ENCODE data around the gene ADGRF1.
"Not testable (repeated sequence)": the region's sequence is repeated elsewhere in the genome, so short reads cannot be mapped to it uniquely, and the experiment has no call there.

ADGRF1 gene

DNA sequence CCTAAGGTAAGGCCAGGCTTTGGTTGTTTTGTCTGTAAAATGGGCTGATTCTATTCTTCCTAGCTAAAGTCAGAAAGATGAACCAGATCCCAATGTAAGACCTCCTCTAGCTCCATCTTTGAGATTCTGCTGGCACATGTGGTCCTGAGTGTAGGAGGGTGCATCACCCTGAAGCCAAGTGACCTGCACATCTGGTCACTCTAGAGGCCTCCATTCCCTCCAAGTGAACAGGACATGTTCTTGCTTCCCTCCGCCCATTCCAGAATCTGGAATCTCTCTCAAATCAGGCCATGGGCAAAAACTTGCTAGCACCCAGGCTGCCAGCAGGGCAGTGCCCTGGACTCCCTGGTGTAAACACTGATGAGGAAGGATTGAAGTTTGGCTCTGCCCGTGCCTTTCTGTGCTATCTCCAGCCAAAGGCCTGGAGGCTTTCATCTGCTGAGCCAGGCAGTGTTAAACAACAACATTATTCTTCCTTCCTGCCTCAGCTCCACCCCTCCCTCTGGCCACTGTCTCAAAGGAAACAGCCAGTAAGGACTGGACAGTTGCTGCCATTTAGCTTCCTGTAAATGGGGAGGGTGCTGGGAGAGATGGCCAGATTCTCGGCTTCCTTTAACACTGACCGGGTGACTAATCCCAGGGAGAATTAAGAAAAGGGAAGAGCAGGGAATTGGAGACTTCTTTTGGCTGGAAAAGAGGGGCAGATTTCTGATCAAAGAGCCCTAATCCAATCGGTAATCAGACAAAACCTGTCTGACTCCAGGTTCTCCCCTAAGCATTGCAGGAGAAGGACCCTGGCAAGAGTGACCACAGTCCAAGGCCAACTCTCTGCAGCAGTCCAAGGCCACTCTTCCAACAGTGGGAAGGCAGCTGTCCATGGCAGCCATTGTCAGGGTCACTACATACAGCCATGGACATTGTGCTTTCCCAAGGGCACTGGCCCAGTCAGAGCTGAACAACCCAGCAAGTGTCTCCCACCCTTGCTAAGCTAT lies 19.5 kb upstream of the ADGRF1 start:
- DNase-seq: no peak

DNA sequence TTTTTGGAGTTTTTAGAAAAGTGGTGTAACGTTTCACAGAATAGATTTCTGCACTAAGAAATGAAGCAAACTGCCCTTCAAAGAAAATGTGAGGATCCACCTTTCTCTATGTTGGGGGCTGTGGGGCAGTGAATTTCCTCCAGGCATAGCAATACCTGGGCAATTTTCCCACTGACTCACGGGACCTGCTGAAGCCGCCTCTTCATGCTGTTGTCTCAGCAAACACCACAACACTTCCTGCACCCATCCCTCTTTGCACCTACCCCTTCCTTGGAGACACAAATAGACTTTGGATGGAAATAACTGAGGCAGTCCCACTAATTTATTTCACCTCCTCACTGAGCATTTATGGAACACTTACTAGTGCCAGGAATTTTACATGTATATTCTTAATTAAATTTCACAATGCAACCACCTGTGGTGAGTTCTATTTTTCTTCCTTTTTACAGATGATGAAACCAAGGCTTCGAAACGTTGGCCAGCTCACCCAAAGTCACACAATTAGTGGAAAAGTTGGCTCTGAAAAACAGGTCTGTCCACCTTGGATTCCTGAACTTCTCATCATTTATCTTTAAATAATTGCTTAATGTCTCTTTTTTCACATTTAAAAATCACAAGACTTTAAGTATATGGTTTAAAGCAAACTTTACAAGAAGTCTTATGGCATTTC lies 17.2 kb upstream of the ADGRF1 start:
- DNase-seq: no peak

DNA sequence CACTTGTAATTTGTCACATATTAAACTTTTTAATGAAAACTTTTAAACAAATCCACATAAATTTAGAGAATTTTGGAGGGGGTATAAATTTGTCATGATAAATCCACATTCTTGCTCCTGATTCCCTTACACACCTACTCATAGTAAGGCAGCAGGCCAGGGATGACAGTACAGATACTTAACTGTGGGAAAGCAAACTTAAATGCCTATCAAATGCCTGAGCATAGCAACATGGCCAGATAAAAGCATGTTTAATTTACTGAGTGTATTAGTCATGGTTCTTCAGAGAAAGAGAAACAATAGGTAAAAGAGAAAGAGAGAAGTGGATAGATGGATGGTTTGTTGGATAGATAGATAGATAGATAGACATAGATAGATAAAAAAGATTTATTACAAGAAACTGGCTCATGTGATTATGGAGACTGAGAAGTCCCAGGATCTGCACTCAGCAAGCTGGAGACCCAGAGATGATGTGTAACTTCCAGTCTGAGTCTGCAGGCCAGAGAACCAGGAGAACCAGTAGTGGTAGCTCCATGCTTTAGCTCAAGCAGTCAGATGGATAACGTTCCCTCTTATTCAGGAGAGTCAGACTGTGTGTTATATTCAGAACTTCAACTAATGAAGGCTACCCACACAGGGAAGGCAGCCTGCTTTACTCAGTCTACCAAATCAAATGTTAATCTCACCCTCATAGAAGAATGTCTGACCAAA lies 15.9 kb upstream of the ADGRF1 start:
- no peak for DNase-seq

DNA sequence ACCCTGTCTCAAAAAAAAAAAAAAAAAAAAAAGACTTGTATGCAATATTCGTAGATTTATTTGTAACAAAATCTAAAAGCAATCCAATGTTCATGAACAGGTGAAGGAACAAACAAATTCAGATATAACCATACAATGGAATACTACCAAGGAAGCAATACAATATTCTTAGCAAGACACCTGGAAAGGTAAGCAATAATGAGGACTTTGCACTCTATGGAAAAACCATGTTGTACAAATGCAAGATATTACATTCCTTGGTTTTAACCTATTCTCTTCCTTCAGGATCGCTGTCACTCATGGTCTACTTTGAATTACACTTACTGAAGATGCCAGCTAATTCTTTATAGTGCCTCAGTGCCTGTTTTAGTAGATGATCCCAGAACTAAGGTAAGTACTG lies 14.7 kb upstream of the ADGRF1 start:
- DNase-seq: no peak

DNA sequence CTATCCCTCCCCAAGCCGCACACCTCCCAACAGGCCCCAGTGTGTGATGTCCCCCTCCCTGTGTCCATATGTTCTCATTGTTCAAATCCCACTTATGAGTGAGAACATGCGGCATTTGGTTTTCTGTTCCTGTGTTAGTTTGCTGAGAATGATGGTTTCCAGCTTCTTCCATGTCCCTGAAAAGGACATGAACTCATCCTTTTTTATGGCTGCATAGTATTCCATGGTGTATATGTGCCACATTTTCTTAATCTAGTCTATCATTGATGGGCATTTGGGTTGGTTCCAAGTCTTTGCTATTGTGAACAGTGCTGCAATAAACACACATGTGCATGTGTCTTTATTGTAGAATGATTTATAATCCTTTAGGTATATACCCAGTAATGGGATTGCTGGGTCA lies 12.2 kb upstream of the ADGRF1 start:
- not testable (repeated sequence) for DNase-seq

DNA sequence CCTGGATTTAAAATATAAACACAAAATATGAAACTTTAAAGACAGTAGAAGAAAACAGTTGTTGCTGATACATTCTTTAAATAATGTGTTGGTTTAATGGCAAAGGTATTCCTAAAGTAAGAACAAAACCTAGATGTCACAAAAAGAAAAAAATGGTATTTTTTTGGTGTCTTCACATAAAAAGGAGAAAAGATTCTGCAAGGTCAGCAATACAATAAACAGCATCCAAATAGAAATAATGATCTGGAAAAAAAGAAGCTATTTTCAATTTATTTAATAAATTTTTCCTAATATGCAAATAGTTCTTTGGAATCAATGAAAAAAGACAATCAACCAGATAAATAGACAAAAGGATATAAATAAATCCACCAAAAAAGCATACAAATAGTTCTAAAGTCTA lies 6.5 kb upstream of the ADGRF1 start:
- no peak for DNase-seq

DNA sequence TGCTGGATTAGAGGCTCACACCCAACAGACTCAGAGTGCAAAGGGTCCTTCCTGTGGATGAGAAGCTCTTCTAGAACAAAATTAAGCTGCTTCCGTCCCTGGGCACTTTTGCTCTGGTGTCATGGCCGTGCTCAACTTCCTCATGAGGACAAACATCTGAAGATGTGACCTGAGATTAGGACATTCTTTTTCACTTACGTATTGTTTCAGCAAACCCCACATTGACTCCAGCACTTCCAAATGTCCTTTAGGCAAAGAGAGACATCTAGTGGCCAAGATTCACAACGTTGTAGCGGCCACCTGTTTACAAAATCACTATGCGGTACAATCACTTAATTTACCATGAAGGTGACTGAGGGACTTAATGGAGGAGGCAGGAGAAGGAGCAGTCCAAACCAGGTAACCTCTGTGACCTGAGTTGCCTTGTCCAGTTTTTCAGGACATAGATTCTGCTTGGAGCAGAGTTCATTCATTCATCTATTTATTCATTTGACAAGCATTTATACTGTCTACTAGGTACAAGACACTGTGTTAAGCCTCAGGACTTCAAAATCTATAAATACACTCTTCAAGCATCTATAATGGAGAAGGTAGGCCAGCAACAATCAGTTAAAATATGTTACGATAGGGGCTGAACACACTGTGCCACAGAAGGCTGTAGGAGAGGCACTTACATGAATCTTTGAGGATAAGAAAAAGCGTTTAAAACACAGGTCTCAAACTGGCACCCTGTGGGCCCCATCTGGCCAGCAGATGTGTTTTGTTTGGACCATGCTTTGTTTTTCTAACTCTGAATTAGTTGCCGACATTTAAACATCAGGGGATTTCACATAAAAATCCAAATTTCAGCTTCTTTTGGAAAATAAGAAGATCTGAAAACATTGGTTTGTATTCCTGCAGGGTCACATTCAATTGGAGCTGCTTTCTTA lies 5.6 kb upstream of the ADGRF1 start:
- no peak for DNase-seq

DNA sequence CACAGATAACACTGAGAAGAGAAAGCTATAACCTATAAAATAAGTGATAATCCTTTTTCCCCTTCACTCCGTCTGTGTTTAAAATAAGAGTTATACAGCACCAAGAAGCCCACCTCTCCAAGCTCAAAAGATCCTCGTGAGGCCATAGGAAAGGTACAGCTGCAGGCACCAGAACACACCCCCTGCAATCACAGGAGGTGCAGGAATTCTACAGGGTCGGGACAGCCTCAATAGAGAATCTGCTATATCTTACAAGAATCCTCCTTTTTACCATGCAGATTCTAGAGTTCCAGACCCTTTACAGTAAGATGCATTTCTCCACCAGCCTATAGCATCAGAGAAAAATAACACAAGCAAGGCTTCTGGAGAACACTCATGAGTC lies 5.0 kb upstream of the ADGRF1 start:
- DNase-seq: no peak

DNA sequence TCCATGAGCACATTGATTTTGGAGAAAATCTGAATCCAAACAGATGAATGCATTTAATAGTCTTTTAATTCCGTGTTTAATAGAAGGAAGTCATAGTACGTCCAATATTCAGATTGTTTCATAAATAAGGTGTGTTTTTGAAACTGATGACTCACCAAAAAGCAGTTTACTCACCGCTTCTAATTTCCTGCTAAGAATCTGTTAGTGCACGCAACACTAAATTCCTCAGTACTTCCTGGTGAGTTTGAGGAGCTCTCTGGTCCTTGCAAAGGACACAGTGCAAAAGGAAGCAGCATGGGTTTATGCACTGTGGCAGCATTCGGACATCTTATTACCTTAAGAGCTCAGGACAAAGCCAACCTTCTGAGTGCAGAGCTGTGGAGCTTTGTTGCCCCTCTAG lies 2.3 kb upstream of the ADGRF1 start:
- DNase-seq: no peak

DNA sequence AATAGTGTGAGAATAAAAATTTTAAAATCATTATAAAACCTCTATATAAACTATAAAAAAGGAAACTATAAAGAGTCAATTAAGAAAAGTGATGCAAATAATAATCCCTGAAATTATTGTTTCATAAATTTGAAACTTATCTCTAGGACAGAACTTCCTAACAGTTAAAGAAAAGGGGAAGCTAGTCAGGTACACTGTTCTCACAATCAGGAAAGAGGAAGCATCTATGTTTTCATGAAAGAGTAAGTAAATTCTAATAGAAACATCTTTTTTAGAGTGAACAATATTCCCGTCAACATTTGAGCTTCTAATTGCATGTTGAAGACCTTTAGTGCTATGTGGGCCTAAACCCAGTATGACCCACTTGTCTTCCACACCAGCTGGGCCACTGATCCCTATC lies 1.2 kb upstream of the ADGRF1 start:
- DNase-seq: no peak

DNA sequence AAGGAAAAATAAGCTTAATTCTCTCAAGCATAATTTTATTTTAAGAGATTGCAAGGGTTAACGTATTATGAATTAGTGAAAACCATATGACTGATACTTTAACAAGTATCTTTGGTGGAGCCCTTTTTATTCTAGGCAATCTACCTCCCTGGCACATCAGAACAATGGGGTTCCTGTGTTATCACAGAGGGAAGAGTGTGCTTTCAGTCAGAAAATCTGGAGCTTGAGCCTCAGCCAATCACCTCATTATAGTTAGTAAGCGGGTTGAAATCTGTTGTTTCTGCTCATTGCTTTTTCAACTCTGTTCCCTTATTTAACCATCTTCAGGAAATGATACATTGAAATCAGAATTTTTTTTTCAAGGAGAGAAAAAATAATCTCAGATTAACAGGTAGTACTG lies 391 bp downstream of the ADGRF1 start:
- DNase-seq: no peak

DNA sequence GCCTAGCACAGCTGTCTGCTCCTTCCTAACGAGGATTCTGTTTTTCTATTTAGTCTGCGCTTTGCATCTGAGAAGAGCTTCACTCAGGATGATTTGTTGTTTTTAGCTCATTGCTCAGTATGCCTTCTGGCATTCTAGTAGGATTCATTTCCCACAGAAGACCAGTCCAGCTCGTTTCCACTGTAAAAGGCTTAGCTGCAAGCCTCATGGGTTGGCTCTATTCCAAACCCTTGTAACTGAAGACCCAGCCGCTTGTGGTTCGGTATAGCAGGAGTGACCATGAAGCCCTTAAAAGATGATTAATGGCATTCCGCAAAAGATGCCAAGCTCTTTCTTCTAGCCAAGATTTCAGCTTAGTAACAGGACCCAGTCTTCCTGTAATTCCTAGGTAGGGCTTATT lies 7.2 kb downstream of the ADGRF1 start:
- DNase-seq: no peak

DNA sequence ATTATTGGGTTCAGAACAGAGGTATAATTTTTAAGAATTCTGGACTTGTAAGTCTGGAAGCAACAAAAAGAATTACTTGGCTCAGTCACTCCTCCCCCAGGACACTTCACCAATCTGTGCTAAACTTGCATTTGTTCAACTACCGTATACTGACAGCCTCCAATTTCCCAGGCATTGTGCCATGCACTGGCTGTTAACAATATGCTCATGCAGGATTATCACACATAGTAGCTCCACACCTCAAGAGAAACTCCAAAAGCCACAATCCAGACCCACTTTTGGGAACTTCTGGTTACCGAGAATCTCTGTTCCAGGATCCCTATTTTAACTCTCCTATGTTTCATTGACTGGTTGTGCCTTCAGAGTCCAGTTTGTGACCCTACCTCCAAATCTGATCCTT lies 7.7 kb downstream of the ADGRF1 start:
- no peak for DNase-seq

DNA sequence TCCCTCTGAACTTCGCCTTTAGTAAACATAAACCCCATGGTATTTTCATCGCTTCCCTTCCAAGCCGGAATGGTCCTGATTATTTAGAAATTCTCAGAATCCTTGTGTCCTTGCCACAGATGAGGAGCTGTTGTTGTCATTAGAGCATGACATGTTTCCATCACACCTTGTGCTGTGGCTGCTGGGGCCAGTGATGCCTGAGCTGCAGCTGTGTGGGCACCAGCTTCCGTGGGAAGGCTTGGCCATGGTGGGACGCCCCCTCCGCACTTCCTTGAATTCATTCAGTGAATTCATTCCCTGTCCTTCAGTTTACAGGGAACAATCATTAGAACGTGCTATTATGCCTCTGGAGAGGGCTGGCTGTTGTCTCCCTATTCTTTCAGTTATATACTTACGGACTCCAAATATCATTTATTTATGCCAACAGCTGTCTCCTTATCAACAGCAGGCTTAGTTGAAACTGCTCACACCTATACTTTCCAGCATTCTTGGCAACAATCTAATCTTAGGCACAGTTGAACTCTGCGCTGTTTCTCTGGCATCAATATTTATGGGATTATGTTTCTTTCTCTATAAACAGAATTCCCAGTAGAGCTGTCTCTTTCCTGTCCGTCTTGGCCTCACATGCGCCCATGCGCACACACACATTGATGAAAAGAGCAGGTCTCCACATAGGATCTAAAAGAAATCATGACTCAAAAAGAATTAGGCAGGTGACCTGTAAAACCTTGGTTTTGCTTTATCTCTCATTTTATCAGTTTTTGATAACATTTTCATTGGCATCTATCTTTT lies 9.0 kb downstream of the ADGRF1 start:
- no peak for DNase-seq

DNA sequence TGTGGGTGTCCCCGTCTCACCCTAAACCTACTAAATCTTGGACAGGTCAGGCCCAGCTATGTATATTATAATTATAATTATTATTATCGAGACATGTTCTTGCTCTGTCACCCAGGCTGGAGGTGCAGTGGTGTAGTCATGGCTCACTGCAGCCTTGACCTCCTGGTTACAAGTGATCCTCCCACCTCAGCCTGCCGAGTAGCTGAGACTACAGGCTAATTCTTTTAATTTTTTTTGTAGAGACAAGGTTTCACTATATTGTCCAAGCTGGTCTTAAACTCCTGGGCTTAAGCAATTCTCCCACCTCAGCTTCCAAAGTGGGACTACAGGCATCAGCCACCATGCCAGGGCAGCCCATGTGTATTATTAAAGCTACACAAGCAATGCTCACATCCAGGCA lies 10.5 kb downstream of the ADGRF1 start:
- DNase-seq: no peak

DNA sequence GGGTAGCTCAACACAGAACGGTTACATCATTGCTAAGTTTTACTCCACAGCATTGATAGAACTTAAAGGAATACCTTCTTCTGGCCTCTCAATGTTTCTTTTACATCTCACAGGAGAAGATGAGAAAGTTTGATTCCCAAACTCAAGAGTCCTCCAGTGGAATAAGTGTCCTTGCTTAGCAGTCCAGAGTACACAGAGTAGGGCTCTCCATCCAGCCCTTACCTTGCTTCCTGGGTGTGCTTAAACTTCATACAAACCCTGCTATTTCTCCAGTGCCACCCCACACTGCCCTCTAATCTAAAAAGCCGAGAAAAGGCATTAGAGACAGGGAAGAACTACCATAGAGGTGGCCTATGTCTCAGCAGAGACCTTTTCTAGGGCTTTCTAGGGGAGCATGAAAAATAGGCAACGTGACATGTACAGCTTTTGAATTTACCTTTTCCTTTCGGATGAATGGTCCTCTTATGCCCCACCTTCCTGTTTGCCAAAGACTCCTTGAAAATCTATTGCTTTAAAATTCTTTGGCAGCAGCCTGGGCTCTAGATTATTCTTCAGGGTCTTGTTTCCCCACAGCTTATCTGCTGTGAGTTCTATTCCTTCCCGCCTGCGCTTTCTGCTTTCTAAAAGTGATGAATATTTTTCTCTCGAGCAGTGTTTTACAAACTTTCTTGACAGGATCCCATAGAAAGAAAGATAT lies 12.1 kb downstream of the ADGRF1 start:
- DNase-seq: no peak

DNA sequence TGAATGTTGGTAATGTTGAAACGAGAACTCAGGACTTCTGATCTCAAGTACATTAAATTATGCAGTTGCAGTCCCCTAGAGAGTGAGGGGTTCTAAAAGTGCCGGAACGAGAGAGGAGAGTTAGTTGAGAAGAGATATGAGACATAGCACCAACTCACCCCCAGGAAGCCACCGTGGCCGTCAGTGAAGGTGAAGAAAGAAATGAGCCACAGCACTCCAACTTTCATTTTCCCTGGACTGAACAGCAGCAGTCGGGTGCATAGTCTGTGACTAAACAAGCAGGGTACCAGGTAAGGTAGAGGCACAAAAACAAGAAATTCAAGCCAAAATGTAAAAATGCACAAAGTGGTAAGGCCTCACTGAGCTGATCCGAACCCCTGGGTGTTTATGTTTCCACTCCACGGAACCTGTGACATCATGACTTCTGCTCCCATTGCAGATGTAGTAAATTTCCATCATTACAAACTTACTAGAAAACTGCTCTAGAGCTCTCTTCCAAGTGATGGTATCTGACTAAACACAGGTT lies 13.2 kb downstream of the ADGRF1 start:
- no peak for DNase-seq

DNA sequence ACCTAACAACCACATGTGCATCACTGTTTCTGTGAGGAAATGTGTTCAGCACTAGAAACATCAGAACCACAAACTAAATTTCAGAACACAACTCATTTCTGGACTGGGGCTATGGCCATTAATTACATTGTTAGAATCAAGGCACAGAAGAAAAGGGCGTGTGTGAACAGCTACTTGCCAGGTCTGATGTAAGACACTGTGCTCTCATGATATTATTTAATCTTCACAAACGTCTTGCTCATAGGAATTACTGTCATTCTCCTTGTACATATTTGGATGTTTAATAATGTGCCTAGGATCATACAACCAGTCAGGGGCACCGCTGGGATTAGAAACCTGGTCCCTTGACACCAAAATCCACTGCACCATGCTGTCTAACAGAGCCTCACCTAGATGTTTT lies 14.8 kb downstream of the ADGRF1 start:
- no peak for DNase-seq

DNA sequence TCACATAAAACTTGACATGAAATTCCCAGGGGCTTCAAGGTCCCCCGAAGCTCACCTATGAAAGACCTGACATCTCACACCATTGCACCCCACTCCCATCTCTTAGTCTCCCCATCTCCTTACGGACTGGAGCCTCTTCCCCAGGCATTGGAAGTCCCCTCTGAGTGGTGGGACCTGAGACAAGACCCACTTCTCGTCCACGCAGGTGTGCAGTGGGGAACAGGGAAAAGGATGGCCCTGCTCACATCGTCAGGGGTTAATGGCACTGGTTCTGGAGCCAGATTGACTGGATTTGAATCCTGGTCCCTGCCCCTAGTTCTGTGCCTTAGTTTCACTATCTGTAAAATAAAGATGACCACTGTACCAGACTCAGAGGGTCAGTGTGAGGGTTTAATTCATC lies 15.5 kb downstream of the ADGRF1 start:
- no peak for DNase-seq

DNA sequence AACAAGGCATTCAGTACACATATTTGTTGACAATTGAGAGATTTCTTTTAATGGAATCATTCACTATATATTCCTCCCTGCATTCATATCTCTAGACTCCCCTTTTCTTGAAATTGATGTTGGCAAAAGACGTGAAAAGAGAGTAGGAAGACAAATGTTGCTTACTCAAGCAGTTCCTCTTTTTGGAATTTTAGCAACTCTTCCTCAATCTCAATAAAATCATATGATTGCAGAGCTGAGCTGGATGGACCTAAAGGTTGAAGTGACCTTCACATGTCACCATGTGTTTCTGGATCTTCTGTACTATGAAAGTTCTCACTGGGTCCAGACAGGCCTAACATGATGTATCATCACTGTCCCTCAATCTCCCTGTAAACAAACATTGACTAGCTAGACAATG lies 18.6 kb downstream of the ADGRF1 start:
- DNase-seq: no peak

DNA sequence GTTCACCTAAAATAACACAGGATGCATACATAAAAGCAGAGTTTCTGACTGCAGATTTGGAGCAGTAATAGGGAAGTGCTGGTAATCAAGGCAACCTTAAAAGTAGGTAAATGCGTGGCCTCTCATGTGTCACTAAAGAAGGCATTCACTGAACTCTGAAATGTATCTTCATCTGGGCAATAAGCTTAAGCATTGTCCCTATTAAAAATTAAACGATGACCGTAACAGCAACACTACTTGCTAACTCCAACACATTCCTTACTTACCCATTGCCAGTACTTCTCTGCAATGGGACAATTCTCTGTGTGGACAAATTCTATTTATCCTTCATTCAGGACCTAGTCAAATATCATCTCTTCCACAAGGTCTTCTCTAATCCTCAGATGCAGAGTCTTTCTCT lies 19.9 kb downstream of the ADGRF1 start:
- no peak for DNase-seq
